H1 (cell line): ENCODE data around the gene TMEM271. TPM values are rescaled to one million over a fixed set of nuclear protein-coding genes. Genes with fewer than 3 reads are reported as not detected.

ENCODE experiments used
- BACH1 ChIP-seq: IDR thresholded peaks from 2 replicates; pipeline ENCODE4 v1.6.1; 2012; ENCODE audit warnings: low read length, improper control_type of control experiment
- CHD7 ChIP-seq: fragments of 300-600 bp; sonication (generic); IDR thresholded peaks from 2 replicates; pipeline ENCODE4 v1.7.1; 2012; ENCODE audit warnings: low read length, moderate library complexity, mild to moderate bottlenecking, inconsistent platforms; ENCODE audit not compliant: insufficient replicate concordance
- E2F6 ChIP-seq: IDR thresholded peaks from 2 replicates; pipeline ENCODE4 v1.6.1; 2012; ENCODE audit warnings: inconsistent platforms
- EGR1 ChIP-seq: IDR thresholded peaks from 2 replicates; pipeline ENCODE4 v1.6.1; 2011; ENCODE audit warnings: low read depth, low read length, borderline replicate concordance
- GTF2F1 ChIP-seq: IDR thresholded peaks from 2 replicates; pipeline ENCODE4 v1.6.1; 2012; ENCODE audit warnings: low read depth, low read length, improper control_type of control experiment, borderline replicate concordance
- KDM1A ChIP-seq: fragments of 200-600, 300-600 bp; sonication (generic); IDR thresholded peaks from 2 replicates; pipeline ENCODE4 v1.7.1; 2016; ENCODE audit warnings: mild to moderate bottlenecking, low read length, borderline replicate concordance
- POU5F1 ChIP-seq: IDR thresholded peaks from 2 replicates; pipeline ENCODE4 v1.6.1; 2011; ENCODE audit warnings: low read depth, mild to moderate bottlenecking, low read length, moderate library complexity
- RNF2 ChIP-seq: fragments of 200-900, 300-1000 bp; sonication (generic); IDR thresholded peaks from 2 replicates; pipeline ENCODE4 v1.7.1; 2016; ENCODE audit warnings: borderline replicate concordance, low read depth, mild to moderate bottlenecking, antibody characterized with exemption, low read length; ENCODE audit not compliant: poor library complexity, severe bottlenecking; ENCODE audit errors: missing control alignments
- SIX5 ChIP-seq: IDR thresholded peaks from 2 replicates; pipeline ENCODE4 v1.6.1; 2011; ENCODE audit warnings: mild to moderate bottlenecking, low read depth, low read length
- SP2 ChIP-seq: IDR thresholded peaks from 2 replicates; pipeline ENCODE4 v1.6.1; 2012; ENCODE audit warnings: mild to moderate bottlenecking, low read length, inconsistent platforms
- TEAD4 ChIP-seq: IDR thresholded peaks from 2 replicates; pipeline ENCODE4 v1.6.1; 2012; ENCODE audit warnings: low read depth, low read length, inconsistent platforms, mixed read lengths
- polyA plus RNA-seq, 7 experiments: library from polyadenylated mRNA; depleted of rRNA in 3 of 7; stranded (reverse) in 5 of 7; unstranded in 2 of 7; fragments of >200 nt in 5 of 7; fragments of 200-250 nt in 2 of 7; gene quantifications; 1 replicate in 5 of 7; 2 replicates in 1 of 7; 4 replicates in 1 of 7; pipeline versions ENCODE4 v1.2.1 to v1.2.3, GENCODE V29; 2011 to 2013; ENCODE audit warnings: missing spikeins in 2 of 7, mixed read lengths in 2 of 7
- total RNA-seq: library from RNA; stranded (reverse); fragmentation: NEBNext Ultra II Directional; extraction: Animal tissue kit (Norgen Biotek cat#: 25700); gene quantifications from 2 replicates; pipeline ENCODE4 v1.2.1, GENCODE V29; 2021

TMEM271 gene
- total and polyA plus RNA-seq, 2 of the 8 experiments (the other 6 are each of a cell fraction or from before 2014, with no cell fraction given) = 0.08 to 0.35 TPM

GRCh38 chr4:602559-602942 lies 26.5 kb upstream of the TMEM271 start (continued):
- no peak for TF ChIP-seq CHD7
- TF ChIP-seq EGR1 = no peak
- no peak for TF ChIP-seq POU5F1
- TF ChIP-seq TEAD4 = no peak
- no peak for TF ChIP-seq E2F6
- no peak for TF ChIP-seq RNF2
- TF ChIP-seq GTF2F1 = no peak
- no peak for TF ChIP-seq KDM1A
- no peak for TF ChIP-seq SP2
- no peak for TF ChIP-seq BACH1
- no peak for TF ChIP-seq SIX5
